Smooth muscle cell of the brain vasculature (primary cell): Measurements from ENCODE around the gene MAPKAP1.

Experiments used
- DNase-seq: peaks from one replicate; pipeline ENCODE4 v3.0.0-alpha.2; 2012; ENCODE audit warnings: low read depth, low spot score

Gene MAPKAP1

DNA sequence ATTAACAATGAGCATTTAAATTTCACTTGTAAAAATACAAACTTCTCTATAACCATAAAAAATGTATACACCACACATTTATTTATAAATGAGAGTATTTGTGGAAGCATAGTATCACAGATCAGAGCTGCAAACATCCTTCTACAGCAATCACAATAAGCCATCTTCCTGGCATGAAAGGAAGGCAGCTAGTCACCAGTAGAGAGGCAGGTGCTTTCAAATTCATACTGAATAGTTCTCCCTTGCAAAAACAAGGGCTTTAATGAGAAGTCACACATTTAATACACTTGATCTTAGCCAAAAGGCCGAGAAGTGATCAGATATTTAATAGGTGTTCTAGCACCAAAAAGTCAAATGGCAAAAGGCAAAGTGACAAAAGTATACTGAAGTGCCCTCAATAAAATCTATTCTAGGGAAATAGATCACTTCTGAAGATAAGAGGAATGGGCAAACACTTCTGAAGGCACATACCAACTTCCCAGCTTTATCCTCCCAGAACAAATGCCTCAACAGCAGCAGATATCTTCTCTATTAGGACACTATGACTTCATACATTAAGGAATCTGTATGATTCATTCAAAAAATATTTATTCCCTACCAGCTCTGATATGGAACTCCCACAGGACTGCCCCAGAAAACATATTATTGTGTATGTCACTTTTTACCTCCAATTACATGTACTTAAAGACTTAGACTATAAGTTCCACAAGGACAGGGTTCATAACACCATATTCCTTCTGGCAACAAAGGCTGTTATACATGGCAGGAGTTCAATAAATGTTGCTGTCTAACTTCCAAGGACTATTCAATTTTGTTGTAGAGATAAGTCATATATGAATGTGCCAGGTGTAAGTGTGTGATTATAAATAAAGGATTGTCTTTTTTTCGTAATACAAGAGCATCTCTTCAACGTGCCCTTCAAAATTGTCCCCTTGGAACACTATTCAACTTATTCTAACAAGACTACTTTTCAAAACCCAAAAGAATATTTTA, 31.7 kb downstream of the MAPKAP1 start:
- no peak for DNase-seq

GRCh38 chr9:125672876-125673275, 34.1 kb downstream of the MAPKAP1 start:
- no peak for DNase-seq

DNA sequence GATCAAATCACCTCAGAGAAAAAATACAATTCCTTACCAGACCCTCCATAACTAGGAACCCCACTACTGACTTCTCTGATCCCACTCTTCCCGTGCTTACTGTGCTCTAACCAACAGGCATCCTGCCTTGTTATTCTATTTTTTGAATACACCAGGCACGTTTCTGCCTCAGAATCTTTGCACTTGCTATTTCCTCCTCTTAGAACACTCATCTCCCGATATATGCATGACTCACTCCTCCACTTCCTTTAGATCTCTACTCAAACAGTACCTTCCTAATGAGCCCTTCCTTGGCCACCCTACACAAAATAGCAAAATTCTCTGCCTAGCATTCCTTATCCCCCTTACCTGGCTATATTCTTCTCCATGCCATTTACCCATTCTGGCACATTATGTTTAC, 43.9 kb downstream of the MAPKAP1 start:
- DNase-seq: no peak

DNA sequence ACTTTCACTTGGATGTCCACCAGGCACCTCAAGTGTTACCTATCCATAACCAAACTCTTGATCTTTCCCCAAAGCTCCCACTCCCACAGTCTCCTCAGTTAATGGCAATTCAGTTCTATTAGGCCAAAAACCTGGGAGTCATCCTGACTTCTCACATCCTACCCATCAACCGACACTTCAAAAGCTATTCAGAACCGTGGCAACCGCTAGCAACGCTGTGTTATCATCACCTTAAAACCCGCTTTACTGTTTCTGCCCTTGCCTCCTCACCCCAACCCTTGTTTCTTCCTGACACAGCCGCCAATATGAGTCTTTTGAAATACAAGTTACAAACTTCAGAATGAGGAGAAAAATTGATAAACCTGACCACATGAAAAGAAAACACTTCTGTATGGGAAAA, 46.5 kb downstream of the MAPKAP1 start:
- DNase-seq: no peak

DNA sequence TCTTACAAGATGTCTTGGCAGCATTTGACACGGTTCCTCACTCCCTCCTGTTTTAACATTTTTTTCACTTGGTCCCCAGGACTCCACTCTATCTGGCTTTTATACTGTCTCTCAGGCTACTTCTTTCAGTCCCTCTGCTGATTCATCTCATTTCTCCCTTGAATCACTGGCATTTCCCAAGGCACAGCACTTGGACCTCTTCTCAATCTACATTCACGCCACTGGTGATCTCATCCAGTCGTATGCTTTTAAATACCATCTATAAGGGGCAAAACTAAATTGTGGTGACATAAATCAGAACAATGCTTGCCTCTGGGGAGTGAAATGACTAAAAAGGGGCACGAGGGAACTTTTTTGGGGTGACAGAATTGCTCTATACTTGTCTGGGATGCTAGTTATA, 47.1 kb downstream of the MAPKAP1 start:
- DNase-seq: no peak

GRCh38 chr9:125659201-125659840, 47.7 kb downstream of the MAPKAP1 start:
- DNase-seq: no peak

- no peak for DNase-seq
These were observed 50.4 kb downstream of the MAPKAP1 start for GRCh38 chr9:125656560-125656959.

DNA sequence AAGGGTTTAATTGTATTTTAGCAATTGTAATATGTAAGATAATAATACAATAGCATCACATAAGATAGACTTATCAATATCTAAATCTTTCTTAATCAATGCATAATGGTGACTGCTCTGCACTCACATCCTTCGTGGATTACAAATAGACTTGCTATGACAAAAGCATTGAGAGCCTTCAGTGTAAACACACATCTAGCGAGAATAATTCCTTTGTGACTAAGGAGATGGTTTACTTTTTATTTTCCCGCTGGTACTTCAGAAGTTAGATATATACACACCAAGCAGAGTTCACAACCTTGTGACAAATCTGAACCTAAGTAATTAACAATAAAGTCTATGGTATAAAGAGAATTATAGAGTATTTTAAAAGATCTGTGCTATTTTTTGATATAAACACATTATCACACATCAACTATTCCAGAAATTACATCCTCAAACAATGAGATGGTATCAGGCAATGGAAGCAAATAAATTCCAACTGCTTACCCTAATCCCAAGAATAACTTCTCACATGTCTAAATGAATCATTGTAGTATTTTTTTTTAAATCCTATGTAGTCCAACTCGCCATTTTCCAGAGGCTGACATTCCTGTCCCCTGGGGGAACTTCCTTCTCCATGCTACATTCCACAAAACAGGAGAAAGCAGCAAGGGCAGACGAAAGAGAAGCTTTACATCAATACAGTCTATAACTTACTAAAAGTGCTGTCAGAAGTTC, 51.2 kb downstream of the MAPKAP1 start:
- DNase-seq: no peak

- DNase-seq: no peak
These were observed 51.9 kb downstream of the MAPKAP1 start for GRCh38 chr9:125655066-125655633.

DNA sequence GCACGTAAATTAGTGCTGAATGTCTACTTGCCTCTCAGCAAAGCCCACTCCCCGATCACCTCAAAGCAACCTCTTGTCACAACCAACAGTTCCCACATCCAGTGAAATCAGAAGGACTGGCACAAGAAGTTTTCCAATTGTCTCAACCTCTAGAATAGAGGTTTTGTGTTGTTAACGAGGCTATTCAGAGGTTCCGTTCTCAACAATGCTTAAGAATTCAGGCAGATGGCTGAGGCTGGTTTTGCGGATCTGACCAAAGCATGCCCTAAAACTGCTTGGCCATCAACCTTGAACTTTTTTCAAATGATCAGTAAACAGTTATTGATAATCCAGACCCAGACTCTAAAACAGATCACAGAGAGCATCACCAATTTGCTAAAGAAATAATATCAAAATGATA, 52.9 kb downstream of the MAPKAP1 start:
- no peak for DNase-seq

DNA sequence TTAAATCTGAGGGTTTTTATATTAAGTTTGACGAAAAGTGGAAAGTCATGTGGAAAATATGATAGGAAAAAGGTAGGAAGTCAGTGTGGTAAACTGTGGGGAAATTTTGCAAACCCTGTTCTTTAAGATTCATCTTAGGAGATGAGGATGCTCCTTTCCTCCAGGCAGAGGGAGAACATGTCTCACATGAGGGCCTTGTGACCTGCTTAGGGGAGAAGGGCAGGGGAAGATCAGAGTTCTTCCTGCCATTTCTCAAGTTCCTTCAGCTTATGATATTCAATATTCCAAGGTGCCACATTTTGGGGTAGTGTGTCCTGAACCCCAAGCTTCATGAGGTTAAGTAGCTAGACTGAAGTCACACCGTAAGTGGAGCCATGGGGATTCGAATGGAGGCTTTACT, 53.7 kb downstream of the MAPKAP1 start:
- DNase-seq: no peak

GRCh38 chr9:125652759-125653158, 54.2 kb downstream of the MAPKAP1 start:
- no peak for DNase-seq

DNA sequence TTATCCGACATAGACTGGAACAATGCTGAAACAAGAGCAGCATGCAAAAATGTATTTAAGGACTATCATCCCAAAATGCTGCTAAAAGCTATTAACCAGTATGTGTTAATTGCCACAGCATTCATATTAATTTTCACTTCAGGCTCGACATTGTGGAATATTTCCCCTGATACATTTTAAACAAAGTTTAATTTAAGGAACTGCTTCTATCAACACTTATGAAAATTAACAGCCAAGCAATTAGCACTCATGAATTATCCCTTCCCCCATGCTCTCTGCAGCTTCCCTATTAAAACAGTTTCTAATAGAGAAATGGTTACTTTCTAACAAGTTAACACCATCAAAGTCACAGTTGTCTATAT, 54.8 kb downstream of the MAPKAP1 start:
- no peak for DNase-seq

- DNase-seq: no peak
These were observed 55.3 kb downstream of the MAPKAP1 start for GRCh38 chr9:125651576-125652232.

DNA sequence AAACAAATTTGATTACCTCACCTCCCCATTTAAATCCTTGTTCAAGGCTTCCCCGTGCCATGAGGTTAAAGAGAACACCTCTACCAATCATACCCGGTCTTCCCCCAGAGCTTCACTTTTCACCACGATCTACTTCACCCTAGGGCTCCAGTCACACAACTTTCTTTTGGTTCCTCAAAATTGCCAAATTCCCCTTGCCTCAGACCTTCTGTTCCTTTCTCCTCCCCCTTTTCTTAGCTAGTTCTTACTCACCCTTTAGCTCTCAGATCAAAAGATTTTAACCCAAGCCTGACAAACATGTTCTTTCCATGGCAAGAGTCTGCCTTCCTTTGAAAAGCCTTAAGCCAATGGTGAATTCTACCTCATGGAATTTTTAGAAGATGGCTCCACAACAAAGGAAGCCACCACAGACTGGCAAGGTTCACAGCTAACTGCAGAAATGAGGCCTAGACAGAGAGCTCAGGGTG, 56.7 kb downstream of the MAPKAP1 start:
- DNase-seq: no peak

- DNase-seq: no peak
These were observed 57.2 kb downstream of the MAPKAP1 start for GRCh38 chr9:125649826-125650225.

DNA sequence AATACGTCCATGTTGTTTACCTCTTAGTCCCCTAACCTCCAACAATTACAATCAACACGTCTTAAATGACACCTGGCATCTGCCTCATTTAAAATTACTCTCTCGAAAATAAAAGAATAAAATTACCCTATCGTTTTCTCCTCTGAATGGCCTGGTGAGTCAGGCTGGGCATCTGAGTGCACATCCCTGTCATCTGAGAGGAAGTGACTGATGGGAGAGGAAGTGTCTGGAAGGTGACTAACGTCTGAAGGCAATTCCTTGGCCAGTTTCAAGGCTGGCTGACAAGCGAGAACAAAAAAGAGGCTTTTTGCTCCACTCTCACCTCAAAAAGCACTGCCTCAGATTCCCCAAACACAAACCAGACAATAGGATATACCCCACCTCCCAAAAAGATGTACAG, 57.7 kb downstream of the MAPKAP1 start:
- no peak for DNase-seq

DNA sequence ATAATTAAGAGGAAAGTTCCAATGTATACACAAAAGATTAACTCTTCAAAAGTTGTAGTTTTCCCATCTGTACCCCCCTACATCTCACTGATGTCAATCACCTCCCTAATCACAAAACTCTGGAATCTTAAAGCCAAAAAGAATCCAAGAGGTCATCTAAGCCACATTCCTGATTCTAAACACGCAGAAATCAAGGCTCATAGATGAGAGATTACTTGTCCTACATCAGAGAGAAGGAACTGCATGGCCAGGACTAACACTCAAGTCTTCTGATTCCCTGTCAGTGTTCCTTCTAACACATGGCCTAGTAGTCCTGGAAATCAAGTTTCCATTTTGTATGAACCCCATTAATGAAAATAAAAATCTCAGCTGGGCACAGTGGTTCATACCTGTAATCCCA, 58.7 kb downstream of the MAPKAP1 start:
- DNase-seq: no peak

- DNase-seq: no peak
These were observed 60.3 kb downstream of the MAPKAP1 start for GRCh38 chr9:125646621-125647100.

DNA sequence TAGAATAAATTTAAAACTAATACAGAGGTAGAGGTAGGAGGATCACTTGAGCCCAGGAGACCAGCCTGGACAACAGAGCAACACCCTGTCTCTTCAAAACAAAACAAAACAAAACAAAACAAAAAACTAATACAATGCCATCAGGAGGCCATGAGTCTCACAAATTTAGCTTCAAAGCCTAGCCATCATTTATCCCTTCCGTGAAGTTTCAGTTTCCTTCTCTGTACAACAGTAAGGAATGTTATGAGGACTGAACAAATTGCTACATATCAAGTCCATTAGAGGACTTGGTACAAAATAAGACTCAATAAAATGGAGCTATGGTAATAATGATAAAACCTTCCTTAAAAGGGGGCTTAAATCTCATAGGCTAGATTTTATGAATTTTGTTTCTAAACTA, 60.8 kb downstream of the MAPKAP1 start:
- DNase-seq: no peak

- no peak for DNase-seq
These were observed 62.0 kb downstream of the MAPKAP1 start for GRCh38 chr9:125644819-125645507.
